Stimulated activated naive CD8-positive, alpha-beta T cell treated with anti-CD3 and anti-CD28 coated beads, Interleukin-15, Interleukin-2, amounts not matched to agents 100 ng/mL and 50 ng/mL, for 24 hours (primary cell): ENCODE results near the gene HERC2.
A peak's percentile ranks its signal among the peaks of the same experiment; 100 is the strongest.

Experiments
- H3K27ac Mint-ChIP-seq: one replicate; pipeline ENCODE4 v1.8.0; 2021; ENCODE audit warnings: mild to moderate bottlenecking, mixed read lengths
- H3K27me3 Mint-ChIP-seq: one replicate; pipeline ENCODE4 v1.8.0; 2021; ENCODE audit warnings: mixed read lengths
- H3K36me3 Mint-ChIP-seq: one replicate; pipeline ENCODE4 v1.8.0; 2021; ENCODE audit warnings: low read depth, mixed read lengths
- H3K4me1 Mint-ChIP-seq: one replicate; pipeline ENCODE4 v1.8.0; 2021; ENCODE audit warnings: low read depth, mixed read lengths
- H3K4me3 Mint-ChIP-seq: one replicate; pipeline ENCODE4 v1.8.0; 2021; ENCODE audit warnings: mild to moderate bottlenecking, mixed read lengths
- H3K9me3 Mint-ChIP-seq: one replicate; pipeline ENCODE4 v1.8.0; 2021; ENCODE audit warnings: mixed read lengths

The HERC2 gene

DNA sequence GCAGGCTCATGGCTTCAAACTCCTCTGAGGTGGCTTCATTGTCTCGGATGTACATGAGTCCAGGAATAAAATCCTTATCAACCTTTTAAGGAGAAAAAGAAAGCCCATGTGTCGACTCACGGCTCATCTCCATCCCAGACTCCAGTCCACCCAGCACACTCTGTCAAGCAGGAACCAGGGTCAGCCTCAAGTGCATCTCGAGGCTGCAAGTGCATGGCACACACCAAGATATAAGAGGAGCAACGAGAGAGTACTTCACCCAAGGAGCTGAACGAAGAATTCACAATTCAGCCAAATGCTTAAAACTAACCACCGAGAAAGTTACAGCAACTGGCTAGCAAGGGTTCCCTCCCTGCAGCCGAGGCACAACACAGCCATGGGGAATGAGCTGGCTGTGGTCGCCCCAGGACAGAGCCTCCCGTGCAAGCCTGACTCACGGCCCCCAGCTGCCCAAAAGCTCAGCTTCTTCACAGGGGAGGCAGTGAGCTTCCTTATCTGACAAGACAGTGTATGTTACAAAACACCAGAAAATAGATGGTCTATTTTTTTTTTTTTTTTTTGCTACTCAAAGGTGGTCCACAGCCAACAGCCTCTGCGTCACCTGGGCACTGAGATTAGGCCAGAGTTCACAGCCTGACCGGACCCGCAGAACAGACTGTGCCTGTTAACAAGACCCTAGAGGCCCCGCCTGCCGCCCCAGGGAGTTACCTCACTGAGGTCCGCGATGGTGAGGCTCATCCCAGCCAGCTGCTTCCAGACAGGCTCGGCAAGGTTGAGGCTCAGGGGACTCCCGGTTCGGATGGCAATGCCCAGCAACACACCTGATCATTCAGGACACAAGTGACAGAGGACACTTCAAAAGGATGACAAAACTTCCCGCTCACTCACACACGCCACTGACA is 207.0 kb downstream of the HERC2 start:
- Mint-ChIP-seq H3K27ac (no peak overlapping the region), H3K4me3 (no peak overlapping the region), H3K36me3 (peaks cover 48% of the 10 kb centered on the region), H3K27me3 (no peaks in the 10 kb centered on the region), H3K4me1 (no peaks in the 10 kb centered on the region), H3K9me3 (no peaks in the 10 kb centered on the region)

DNA sequence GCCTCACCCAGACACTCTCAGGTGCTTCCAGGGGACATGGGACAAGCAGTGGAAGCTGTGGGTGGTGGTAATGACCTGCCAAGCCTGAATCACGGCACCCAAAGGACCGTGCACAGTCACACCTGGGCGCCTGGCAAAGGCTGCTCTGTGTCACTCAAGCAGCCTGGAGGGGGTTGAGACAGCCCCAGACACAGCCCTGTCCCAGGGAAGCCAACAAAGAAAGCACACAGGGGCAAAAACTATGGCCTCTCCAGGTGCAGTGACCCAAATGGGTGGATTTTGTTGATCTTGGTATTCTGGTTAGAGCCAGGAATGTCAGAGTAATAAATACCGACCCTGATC is 207.9 kb downstream of the HERC2 start:
- Mint-ChIP-seq H3K9me3 (no peaks in the 10 kb centered on the region), H3K4me1 (no peaks in the 10 kb centered on the region), H3K27me3 (no peaks in the 10 kb centered on the region), H3K36me3 (peaks cover 48% of the 10 kb centered on the region), H3K27ac (no peak overlapping the region), H3K4me3 (no peak overlapping the region)

DNA sequence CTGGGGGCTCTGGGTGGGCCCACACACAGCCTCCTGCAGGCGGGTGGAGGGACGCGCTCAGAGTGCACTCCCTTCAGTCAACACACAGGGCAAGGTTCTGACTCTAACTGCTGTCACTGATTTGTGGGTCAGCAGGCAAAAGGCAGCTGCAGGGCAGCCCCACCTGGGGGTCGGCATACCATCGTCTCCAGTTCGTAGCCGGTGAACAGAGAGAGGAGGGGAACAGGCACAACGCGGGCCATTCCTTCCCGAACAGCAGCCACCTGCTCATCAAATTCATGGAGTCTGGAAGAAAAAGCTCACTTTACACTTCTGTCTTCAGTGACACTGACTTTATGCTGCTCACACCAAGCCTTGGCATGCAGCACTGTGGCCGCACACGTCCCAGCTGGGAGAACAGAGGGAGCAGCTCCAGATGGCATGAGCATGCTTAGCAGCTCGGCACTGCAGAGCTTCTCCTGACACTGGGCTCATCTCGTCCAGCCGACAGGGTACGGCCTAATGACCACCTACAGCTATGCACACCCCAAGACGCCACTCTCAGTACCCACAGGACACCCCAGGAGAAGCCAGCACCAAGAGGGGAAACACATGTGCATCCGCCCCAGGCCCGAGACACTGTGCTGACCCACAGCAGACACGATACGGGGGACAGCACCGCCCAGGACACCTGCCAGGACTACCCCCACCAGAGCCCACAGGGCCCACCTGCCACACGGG is 208.4 kb downstream of the HERC2 start:
- H3K27ac Mint-ChIP-seq, result no peak overlapping the region
- H3K9me3 Mint-ChIP-seq, result no peaks in the 10 kb centered on the region
- no peaks in the 10 kb centered on the region for H3K4me1 Mint-ChIP-seq
- H3K27me3 Mint-ChIP-seq, result no peaks in the 10 kb centered on the region
- H3K4me3 Mint-ChIP-seq, result no peak overlapping the region
- H3K36me3 Mint-ChIP-seq, result peaks cover 48% of the 10 kb centered on the region

DNA sequence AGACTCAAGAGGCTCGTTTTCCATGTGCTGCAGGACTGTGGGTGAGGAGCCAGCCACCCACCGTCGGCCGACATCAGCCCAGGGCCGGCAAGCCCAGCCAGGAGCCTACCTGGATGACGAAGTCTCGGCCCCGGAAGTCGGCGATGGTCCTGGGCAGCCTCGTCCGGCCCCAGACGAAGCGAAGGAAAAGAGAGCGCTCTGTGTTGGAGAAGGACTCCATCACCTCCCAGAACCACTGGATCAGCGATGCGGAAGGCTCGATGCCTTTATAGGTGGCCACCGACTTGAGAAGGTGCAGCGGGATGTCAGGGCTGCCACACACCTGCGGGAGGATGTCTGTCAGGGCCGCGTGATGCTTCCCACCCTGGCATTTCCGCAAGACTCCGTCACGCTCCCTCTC is 209.0 kb downstream of the HERC2 start:
- Mint-ChIP-seq H3K4me1 (peaks cover under 1% of the 10 kb centered on the region), H3K36me3 (peaks cover 48% of the 10 kb centered on the region), H3K4me3 (no peak overlapping the region), H3K27me3 (peaks cover under 1% of the 10 kb centered on the region), H3K9me3 (no peaks in the 10 kb centered on the region), H3K27ac (no peak overlapping the region)

- H3K27ac Mint-ChIP-seq, result no peak overlapping the region
- H3K9me3 Mint-ChIP-seq, result no peaks in the 10 kb centered on the region
- peaks cover 44% of the 10 kb centered on the region for H3K36me3 Mint-ChIP-seq
- no peak overlapping the region for H3K4me3 Mint-ChIP-seq
- H3K27me3 Mint-ChIP-seq, result peaks cover 4% of the 10 kb centered on the region
- H3K4me1 Mint-ChIP-seq, result peaks cover 4% of the 10 kb centered on the region
Measured at GRCh38 chr15:28112101-28112760, 209.7 kb downstream of the HERC2 start.

GRCh38 chr15:28111543-28111942 is 210.4 kb downstream of the HERC2 start:
- Mint-ChIP-seq H3K4me1 (peaks cover 7% of the 10 kb centered on the region), H3K27ac (no peak overlapping the region), H3K36me3 (peaks cover 43% of the 10 kb centered on the region), H3K9me3 (no peaks in the 10 kb centered on the region), H3K27me3 (peaks cover 7% of the 10 kb centered on the region), H3K4me3 (no peak overlapping the region)

GRCh38 chr15:28110481-28110881 is 211.5 kb downstream of the HERC2 start:
- H3K36me3 Mint-ChIP-seq, result peaks cover 38% of the 10 kb centered on the region
- H3K27ac Mint-ChIP-seq, result no peak overlapping the region
- no peak overlapping the region for H3K4me3 Mint-ChIP-seq
- H3K4me1 Mint-ChIP-seq, result peaks cover 12% of the 10 kb centered on the region
- no peaks in the 10 kb centered on the region for H3K9me3 Mint-ChIP-seq
- H3K27me3 Mint-ChIP-seq, result peaks cover 13% of the 10 kb centered on the region

DNA sequence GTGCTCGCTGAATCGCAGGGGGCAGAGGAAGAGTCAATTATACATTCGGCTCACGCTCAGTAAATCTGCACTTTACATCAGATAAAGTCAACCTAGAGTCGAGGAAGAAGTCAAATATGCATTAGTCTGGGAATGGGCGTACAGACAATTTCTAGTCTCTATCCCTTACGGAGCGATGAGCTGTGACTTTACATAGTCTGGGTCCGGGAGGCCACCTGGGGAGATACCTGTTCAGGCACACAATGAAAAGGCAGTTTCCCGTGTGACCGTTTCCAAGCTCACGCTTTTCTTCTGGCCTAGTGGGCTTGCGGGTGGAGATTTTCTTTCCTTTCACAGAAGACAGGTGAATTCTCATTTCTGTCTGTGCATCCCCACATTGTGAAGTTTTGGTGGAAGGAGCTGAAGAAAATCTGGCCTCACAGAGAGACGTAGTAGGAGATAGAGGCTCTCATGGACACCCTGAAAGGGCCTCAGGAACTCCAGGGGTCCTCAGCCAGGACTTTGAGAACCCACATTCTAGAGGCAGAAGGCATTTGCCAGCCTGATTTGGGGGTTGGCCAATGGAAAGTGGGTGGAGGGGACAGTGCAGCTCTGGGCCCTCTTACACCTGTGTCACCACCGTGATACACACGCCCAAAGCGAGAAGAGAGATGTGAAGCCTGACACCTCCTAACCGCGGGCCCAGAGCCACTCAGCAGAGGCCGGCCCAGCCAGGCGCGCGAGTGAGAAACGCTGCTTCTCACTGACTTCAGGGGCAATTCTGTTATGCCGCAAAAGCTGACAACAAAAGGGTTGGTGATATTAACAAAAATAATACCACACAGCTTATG is 212.1 kb downstream of the HERC2 start:
- Mint-ChIP-seq H3K9me3 (no peaks in the 10 kb centered on the region), H3K4me3 (no peak overlapping the region), H3K36me3 (peaks cover 35% of the 10 kb centered on the region), H3K27ac (no peak overlapping the region), H3K27me3 (peaks cover 15% of the 10 kb centered on the region), H3K4me1 (peaks cover 12% of the 10 kb centered on the region)

- H3K9me3 Mint-ChIP-seq, result no peaks in the 10 kb centered on the region
- peaks cover 12% of the 10 kb centered on the region for H3K4me1 Mint-ChIP-seq
- H3K36me3 Mint-ChIP-seq, result peaks cover 19% of the 10 kb centered on the region
- H3K27me3 Mint-ChIP-seq, result peaks cover 32% of the 10 kb centered on the region
- no peak overlapping the region for H3K27ac Mint-ChIP-seq
- peak overlapping the region; percentile 39 for H3K4me3 Mint-ChIP-seq
Measured at GRCh38 chr15:28107904-28108275, 214.1 kb downstream of the HERC2 start.

DNA sequence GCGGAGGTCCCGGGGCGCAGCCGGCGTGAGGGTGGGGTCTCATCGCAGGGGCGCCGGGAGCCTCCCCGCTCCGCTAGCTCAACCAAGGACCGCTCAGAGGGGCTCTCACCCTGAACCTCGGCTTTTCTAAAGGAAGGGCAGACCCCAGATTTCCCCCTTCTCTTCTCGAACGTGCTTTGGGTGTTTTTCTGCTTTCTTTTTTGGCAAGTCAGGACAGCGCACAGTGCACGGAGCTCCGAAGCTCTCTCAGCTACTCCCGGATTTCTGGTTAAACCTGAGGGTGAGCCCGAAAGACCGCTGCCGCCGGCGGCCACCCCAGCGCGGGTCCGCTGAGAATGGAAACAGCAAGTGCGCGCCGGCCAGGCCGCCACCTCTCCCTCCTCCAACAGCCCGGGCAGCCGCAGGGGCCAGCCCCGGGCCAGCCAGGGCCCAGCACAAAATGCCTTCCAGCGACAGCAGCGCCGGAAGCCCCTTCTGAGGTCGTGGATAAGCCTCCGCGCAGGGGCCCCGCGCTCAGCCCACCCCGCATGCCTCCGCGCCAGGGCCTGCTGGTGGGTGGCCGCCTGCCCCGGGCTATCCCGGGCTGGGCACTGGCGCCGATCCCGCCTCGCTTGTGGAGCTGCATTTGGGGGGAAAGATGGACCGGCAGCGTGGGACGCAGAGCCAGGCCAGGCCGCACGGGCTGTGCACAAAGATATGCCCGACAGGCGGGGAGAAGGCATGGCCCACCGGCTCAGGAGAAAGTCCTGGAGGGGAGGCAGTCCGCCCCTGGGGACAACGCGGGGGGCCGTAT is 214.7 kb downstream of the HERC2 start:
- peak overlapping the region; percentile 78 for H3K4me3 Mint-ChIP-seq
- no peak overlapping the region for H3K27ac Mint-ChIP-seq
- peaks cover 33% of the 10 kb centered on the region for H3K27me3 Mint-ChIP-seq

DNA sequence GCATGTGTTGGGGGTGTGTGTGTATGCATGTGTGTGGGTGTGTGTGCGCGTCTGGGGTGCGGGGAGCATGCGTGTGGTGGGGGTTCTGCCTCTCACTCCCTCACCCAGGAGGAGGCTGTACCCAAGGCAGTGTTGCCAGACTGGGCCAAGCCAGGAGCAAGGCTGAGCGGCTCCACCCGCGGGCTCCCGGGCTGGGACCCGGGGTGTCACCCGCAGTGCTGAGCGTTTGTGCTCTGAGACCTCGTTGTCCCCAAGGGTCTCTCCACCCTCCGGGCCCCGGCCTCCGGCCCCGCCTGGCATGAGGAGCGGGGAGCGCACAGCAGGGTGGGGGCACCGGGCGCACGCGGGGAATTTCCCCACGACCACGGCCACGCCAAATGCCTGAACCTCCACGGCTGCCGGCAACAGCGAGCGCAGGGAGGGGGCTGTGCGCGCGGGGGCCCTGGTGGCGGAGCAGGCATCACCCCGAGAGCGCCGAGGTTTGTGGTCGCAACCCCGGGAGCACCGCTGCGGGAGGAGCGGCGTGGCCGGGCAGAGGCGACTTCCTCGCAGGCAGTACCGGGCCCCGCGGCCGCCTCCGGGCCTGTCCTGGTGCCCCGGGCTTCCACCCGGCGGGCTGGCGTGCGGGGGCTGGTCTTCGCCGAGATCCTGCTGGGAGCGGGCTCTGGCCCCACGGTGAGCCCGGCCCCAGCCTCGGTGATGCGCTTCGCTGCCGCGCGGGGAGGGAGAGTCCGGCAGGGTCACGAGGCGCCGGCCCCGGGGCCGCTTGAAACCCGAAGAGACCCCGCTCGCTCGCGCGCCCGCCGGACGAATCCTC is 215.5 kb downstream of the HERC2 start:
- Mint-ChIP-seq H3K9me3 (no peaks in the 10 kb centered on the region), H3K4me1 (peaks cover 12% of the 10 kb centered on the region)

More for the DNA sequence above, 214.7 kb downstream of the HERC2 start:
- H3K4me1 Mint-ChIP-seq, result peaks cover 12% of the 10 kb centered on the region
- peaks cover 15% of the 10 kb centered on the region for H3K36me3 Mint-ChIP-seq
- H3K9me3 Mint-ChIP-seq, result no peaks in the 10 kb centered on the region

DNA sequence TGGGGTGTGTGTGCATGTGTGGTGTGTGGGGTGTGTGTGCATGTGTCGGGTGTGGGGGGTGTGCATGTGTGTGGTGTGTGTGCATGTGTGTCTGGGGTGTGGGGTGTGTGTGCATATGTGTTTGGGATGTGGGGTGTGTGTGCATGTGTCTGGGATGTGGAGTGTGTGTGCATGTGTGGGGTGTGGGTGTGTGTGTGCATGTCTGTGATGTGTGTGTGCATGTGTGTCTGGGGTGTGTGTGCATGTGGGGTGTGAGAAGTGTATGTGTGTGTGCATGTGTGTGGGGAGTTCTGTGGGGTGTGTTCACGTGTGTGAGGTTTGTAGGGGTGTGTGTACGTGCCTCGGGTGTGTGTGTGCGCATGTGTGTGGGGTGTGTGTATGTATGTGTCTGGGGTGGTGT is 216.2 kb downstream of the HERC2 start:
- no peaks in the 10 kb centered on the region for H3K9me3 Mint-ChIP-seq
- peaks cover 12% of the 10 kb centered on the region for H3K4me1 Mint-ChIP-seq
- peak overlapping the region; percentile 51 for H3K4me3 Mint-ChIP-seq
- H3K27ac Mint-ChIP-seq, result no peak overlapping the region
- H3K36me3 Mint-ChIP-seq, result no peaks in the 10 kb centered on the region
- peaks cover 38% of the 10 kb centered on the region for H3K27me3 Mint-ChIP-seq

More for the DNA sequence above, 215.5 kb downstream of the HERC2 start:
- Mint-ChIP-seq H3K27ac (no peak overlapping the region), H3K4me3 (peak overlapping the region; percentile 51), H3K27me3 (peaks cover 34% of the 10 kb centered on the region), H3K36me3 (peaks cover 7% of the 10 kb centered on the region)

DNA sequence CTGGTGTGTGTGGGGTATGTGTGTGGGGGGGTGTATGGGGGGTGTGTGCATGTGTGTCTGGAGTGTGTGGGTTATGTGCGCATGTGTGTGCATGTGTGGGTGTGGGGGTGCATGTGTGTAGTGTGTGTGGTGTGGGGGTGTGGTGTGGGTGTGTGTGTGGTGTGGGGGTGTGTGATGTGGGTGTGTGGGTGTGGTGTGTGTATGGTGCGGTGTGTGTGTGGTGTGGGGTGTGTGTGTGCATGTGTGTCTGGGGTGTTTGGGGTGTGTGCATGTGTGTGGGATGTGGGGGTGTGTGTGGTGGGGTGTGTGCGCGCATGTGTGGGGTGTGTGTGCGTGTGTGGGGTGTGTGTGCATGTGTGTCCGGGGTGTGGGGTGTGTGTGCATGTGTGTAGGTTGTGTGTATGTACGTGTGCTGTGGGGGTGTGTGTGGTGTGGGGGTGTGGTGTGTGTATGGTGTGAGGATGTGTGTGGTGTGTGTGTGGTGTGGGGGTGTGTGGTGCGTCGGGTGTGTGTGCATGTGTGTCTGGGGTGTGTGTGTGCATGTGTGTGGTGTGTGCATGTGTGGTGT is 216.7 kb downstream of the HERC2 start:
- Mint-ChIP-seq H3K27ac (no peak overlapping the region), H3K4me3 (no peak overlapping the region), H3K9me3 (no peaks in the 10 kb centered on the region), H3K36me3 (no peaks in the 10 kb centered on the region), H3K4me1 (peaks cover 12% of the 10 kb centered on the region), H3K27me3 (peaks cover 41% of the 10 kb centered on the region)
